ENCODE results near the gene ALDH6A1.
"Not testable (repeated sequence)": the region's sequence is repeated elsewhere in the genome, so short reads cannot be mapped to it uniquely, and the experiment has no call there.

Gene ALDH6A1

GRCh38 chr14:74084277-74085046, at the start of gene ALDH6A1, which contains the start of gene LIN52:
Gene ALDH6A1, minus strand, starts transcription at chr14:74084453. Its CDS starts 59 bp downstream, at chr14:74084394.
Gene LIN52, plus strand, starts transcription at chr14:74084956. Its CDS starts 19 bp downstream, at chr14:74084975.
- peak; percentile 99 for DNase-seq (ENCODE audit: low read depth)

GRCh38 chr14:74127634-74128033, 43.4 kb upstream of the ALDH6A1 start:
- no peak for DNase-seq (ENCODE audit: low read depth)

DNA sequence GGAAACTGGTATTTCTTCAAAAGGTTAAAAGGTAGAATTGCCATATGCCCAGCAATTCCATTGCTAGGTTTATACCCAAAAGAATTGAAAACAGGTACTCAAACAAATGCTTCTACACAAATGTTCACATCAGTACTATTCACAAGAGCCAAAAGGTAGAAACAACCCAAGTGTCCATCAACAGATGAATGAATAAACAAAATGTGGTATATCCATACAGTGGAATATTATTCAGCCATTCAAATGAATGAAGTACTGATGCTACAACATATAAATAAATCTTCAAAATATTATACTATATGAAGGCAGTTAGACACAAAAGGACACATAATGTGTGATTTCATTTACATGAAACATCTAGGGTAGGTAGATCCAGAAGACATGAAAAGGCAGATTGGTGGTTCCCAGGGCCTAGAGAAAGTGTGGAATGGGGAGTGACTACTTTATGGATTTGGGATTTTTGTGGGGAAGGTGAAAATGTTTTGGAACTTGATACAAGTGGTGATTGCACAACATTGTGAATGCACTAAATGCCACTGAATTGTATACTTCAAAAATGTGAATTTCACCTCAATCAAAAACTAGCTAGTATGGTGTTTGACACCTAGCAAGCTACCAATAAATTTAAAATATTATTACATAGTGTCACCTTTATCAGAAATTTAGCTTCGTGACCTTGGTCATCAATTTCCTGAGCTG, 42.2 kb upstream of the ALDH6A1 start:
- DNase-seq (ENCODE audit: low read depth), result no peak

DNA sequence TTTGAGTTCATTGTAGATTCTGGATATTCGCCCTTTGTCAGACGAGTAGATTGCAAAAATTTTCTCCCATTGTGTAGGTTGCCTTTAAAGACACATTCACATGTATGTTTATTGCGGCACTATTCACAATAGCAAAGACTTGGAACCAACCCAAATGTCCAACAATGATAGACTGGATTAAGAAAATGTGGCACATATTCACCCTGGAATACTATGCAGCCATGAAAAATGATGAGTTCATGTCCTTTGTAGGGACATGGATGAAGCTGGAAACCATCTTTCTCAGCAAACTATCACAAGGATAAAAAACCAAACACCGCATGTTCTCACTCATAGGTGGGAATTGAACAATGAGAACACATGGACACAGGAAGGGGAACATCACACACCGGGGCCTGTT, 41.2 kb upstream of the ALDH6A1 start:
- DNase-seq (ENCODE audit: low read depth), result not testable (repeated sequence)

GRCh38 chr14:74111395-74112216, 27.4 kb upstream of the ALDH6A1 start:
- DNase-seq (ENCODE audit: low read depth), result not testable (repeated sequence)

GRCh38 chr14:74109369-74109768, 25.1 kb upstream of the ALDH6A1 start:
- DNase-seq (ENCODE audit: low read depth), result no peak

DNA sequence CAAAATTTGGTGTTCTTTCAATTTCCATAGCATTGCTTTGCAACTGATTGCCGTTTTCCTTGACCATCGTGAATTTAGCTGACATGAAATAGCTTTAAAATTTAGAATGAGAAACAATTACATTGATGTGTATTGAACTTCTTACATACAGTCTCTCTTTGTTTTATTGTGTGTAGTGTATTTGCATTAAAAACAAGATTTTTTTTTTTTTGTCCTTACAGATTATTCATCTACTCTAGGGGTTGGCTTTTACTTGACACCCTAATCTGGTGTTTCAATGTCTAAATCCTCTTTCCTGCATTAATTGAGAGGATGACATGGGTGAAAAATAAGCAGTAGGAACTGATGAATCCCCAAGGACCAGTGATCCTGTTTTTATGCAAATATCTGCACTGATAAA, 21.1 kb upstream of the ALDH6A1 start:
- DNase-seq (ENCODE audit: low read depth), result no peak

DNA sequence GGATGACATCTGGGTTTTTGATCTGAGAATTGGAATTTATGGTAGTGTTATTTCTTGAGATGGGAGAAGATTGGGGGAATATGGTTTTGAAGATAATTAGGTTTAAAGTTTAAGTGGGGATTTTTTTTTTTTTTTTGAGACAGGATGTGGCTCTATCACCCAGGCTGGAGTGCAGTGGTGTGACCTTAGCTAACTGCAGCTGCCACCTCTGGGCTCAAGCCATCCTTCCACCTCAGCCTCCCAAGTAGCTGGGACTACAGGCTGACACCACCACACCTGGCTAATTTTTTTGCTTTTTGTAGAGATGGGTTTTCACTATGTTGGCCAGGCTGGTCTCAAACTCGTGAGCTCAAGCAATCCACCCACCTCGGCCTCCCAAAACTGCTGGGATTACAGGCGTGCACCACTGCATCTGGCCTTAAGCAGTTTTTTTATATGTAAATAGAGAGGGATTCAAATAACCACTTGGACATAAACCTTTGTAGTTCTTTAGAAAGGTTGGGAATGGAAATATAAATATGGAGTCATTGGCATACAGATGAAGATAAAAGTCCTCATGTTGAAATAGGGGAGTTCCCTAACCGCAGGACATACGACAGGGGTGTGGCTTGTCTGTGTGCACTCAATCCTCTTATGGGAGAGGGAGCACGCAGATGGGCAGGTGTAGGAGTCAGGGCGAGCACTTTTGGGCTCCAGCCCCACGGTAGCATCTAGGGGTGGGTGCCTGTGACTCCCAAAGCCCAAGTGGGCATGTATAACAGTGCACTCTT, 5.2 kb upstream of the ALDH6A1 start:
- no peak for DNase-seq (ENCODE audit: low read depth)

- no peak for DNase-seq (ENCODE audit: low read depth)
Measured at GRCh38 chr14:74085828-74086227, 1.6 kb upstream of the ALDH6A1 start.

GRCh38 chr14:74085047-74085637, 889 bp upstream of the ALDH6A1 start:
- DNase-seq (ENCODE audit: low read depth), result no peak

DNA sequence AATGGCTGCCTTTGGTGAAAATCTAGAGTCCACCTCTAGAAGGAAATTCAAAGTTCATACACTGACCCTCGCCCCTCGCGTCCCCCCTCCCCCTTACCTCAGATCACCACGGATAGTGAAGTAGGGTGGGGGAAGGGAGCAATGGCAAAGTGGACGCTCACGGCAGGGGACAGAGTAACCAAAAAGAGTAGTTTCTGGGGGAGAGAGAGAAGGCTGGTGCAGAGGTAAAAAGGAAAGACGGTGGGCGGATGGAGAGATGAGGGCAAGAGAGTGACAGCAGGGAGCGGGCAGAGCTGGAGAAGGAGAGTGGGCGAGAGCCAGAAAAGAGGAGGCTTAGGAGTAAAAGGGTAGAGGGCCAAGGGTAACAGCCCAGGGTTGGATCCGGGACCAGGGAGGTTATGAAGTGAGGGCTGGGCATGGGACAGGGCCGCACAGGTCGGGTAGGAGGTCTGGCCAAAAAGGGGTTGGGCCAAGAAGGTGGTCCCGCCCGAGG, 423 bp downstream of the ALDH6A1 start:
- DNase-seq (ENCODE audit: low read depth), result no peak

GRCh38 chr14:74083161-74083560, 1.1 kb downstream of the ALDH6A1 start:
- DNase-seq (ENCODE audit: low read depth), result no peak

DNA sequence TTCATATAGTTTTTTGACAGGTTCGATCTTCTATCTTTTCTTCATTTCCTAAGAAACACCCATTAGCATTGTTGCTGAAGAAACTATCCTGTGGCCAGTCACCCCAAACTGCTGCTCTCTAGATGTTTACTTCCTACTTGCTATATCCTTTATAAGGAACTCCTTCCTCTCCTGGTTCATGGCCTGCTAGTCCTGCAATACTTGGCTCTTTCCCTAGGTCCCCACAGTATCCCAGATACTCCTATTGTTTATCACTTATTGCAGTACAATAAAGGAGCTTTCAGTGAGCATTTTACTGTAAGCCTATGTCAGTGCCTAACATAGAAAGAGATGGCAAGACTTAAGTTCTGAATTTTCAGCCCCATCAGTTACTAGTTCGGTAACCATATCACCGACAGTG, 2.8 kb downstream of the ALDH6A1 start:
- no peak for DNase-seq (ENCODE audit: low read depth)

DNA sequence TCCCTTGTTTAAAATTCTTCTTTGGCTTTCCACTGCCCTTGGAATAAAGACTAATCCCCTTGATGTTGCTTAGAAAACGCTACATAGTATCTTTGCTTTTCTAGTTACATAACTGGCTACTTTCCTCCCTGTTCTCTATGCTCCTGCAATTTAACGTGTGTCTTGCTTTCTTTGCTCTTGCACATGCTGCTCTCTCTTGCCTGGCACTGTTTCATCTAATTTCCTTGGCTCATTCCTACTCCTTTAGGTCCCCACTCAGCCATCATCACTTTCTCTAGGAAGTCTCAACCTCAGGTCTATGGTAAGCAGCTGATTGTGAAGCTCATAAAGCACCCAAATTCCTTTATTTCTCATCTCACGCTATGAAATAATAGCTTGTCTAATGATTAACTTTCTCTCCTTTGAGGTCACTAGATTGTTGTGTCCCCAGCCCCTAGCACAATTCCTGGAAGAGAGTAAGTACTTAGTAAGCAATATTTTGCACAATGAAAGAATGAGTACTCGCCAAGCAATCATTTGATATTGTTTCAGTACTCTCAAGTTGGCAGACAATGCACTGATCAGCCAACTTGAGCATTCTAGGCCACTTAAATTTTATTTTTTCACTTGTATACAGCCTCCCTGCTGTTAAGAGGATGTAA, 3.3 kb downstream of the ALDH6A1 start:
- no peak for DNase-seq (ENCODE audit: low read depth)

DNA sequence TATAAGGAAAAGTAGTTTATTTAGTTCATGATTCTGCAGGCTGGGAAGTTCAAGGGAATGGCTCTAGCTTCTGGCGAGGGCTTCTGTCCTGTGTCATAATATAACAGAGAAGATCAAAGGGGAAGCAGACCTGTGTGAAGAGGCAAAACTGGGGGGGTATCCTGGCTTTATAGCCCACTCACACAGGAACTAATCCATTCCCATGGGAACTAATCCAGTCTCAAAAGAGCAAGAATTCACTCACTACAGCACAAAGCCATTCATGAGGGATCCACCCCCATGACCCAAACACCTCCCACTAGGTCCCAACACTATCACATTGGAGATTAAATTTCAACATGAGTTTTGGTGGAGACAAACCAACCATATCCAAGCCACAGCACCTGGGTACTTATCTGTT, 6.9 kb downstream of the ALDH6A1 start:
- DNase-seq (ENCODE audit: low read depth), result no peak

DNA sequence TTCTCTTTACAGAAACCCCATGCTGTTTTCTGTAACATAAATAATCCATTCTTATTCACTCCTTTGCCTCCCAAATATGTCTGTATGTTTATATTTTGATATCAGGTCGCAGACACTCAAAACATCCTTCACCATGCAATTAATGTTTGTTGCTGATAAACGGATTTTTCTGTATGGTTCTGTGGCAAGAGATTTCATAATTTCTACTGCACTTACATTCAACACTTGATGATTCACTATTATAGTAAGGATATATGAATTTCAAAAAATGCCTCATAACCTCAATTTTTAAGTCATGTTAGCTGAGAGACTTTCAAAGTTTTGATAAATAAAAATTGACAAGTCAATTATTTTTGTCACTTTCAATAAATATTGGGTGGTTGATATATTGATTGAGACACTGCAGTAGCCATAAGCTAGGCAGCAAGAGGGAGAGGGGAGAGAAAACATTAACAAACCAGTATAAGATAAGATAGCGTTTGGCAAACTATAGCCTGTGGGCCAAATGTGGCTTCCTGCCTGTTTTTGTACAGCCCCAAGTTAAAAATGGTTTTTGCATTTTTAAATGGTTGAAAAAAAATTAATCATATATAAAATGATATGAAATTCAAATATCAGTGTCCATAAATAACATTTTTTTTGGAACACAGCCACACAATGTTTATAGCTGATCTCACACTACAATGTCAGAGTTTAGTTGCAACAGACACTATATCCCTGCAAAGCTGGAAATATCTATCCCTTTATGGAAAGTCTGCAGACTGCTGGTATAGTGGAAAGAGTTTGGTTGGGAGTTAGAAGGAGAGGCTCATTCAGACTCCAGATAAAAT, 18.3 kb downstream of the ALDH6A1 start:
- no peak for DNase-seq (ENCODE audit: low read depth)

GRCh38 chr14:74064883-74065282, 19.4 kb downstream of the ALDH6A1 start:
- no peak for DNase-seq (ENCODE audit: low read depth)

- DNase-seq (ENCODE audit: low read depth), result no peak
Measured at GRCh38 chr14:74064426-74064825, 19.8 kb downstream of the ALDH6A1 start.

- DNase-seq (ENCODE audit: low read depth), result no peak
Measured at GRCh38 chr14:74062809-74063150, 21.5 kb downstream of the ALDH6A1 start.

Measured in HS-27A (cell line).